BLaER1 treated with 17β-estradiol and CSF1 and Interleukin-3, amounts not matched to agents 10 nM and 100 nM (cell line): Measurements from ENCODE around the gene CMTM1.

ENCODE experiments used
- H3K27ac ChIP-seq, 11 experiments: shearing (Covaris generic); formaldehyde crosslinking; 2 replicates each; pipeline ENCODE4 v1.8.1; 2022
- H3K27me3 ChIP-seq, 11 experiments: shearing (Covaris generic); formaldehyde crosslinking; 2 replicates each; pipeline ENCODE4 v1.8.1; 2022
- H3K36me3 ChIP-seq, 11 experiments: shearing (Covaris generic); formaldehyde crosslinking; 2 replicates each; pipeline ENCODE4 v1.8.1; 2022
- H3K4me1 ChIP-seq, 10 experiments: shearing (Covaris generic); formaldehyde crosslinking; 2 replicates each; pipeline ENCODE4 v1.8.1; 2022
- H3K4me2 ChIP-seq, 11 experiments: shearing (Covaris generic); formaldehyde crosslinking; 2 replicates each; pipeline ENCODE4 v1.8.1; 2022
- H3K4me3 ChIP-seq, 10 experiments: shearing (Covaris generic); formaldehyde crosslinking; 2 replicates each; pipeline ENCODE4 v1.8.1; 2022
- H3K9ac ChIP-seq, 11 experiments: shearing (Covaris generic); formaldehyde crosslinking; 2 replicates each; pipeline ENCODE4 v1.8.1; 2022
- H3K9me3 ChIP-seq, 11 experiments: shearing (Covaris generic); formaldehyde crosslinking; replicated peaks in 1 of 11; 2 replicates each; pipeline ENCODE4 v1.8.1; 2022
- H4K20me1 ChIP-seq, 11 experiments: shearing (Covaris generic); formaldehyde crosslinking; 2 replicates each; pipeline ENCODE4 v1.8.1; 2022
- Cebpa-rat ChIP-seq, 11 experiments: shearing (Covaris generic); IDR thresholded peaks; 2 replicates each; pipeline ENCODE4 v1.8.1; 2022

The CMTM1 gene

DNA sequence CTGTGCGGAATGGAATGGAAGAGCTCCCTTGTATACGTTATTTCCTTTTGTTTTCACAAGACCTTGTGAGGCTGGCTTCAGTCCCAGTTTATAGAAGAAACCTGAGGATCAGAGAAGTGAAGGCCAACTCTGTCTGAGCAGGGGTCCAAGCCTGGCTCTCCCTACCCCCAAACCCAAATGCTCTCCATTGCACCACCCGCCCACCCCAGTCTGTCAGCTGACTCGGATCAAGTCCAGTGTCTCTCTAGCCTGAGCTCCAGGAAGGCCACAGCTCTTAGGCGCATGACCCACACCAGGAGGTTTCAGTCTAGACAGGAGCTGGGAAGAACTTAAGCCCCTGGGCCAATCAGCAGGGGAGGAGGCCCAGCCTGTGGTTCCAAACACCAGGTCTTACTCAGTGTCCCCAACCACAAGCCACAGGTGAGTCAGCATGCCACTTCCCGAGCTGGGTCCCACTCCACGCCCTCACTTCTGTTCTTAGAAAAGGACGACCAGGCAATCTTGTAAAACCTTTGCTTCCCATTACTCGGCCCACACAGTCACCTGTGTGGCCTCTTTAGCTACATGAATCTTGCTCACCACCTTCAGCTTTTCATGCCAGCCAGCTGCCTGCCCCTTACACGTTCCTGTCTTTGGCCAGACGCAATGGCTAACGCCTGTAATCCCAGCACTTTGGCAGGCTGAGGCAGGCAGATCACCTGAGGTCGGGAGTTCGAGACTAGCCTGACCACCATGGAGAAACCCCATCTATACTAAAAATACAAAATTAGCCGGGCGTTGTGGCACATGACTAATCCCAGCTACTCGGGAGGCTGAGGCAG lies 44.1 kb upstream of the CMTM1 start:
- Histone ChIP-seq H3K27me3 (no peaks in the 10 kb centered on the region), H3K36me3 (peaks cover 0 to 3% (median 0%) of the 10 kb centered on the region in 11 experiments; a peak in 3 of 22 replicates), H3K4me1 (peaks cover 99 to 100% (median 100%) of the 10 kb centered on the region in 10 experiments), H3K9ac (peak overlapping the region; percentile 74 to 94 (median 86); a peak in 21 of 22 replicates), H3K9me3 (no peaks in the 10 kb centered on the region), H4K20me1 (no peaks in the 10 kb centered on the region), H3K27ac (peak overlapping the region; percentile 86 to 100 (median 99)), H3K4me2 (peak overlapping the region; percentile 87 to 99 (median 97)), H3K4me3 (peak overlapping the region in 4 of 10 experiments; percentile 18 to 45 (median 30); a peak in 5 of 20 replicates)
- no peak for TF ChIP-seq Cebpa-rat (IDR thresholded peaks at IDR 0.05)

GRCh38 chr16:66522816-66523590 lies 43.2 kb upstream of the CMTM1 start:
- Histone ChIP-seq H3K4me1 (peaks cover 99 to 100% (median 99%) of the 10 kb centered on the region in 10 experiments), H3K27ac (peak overlapping the region; percentile 86 to 100 (median 99))

DNA sequence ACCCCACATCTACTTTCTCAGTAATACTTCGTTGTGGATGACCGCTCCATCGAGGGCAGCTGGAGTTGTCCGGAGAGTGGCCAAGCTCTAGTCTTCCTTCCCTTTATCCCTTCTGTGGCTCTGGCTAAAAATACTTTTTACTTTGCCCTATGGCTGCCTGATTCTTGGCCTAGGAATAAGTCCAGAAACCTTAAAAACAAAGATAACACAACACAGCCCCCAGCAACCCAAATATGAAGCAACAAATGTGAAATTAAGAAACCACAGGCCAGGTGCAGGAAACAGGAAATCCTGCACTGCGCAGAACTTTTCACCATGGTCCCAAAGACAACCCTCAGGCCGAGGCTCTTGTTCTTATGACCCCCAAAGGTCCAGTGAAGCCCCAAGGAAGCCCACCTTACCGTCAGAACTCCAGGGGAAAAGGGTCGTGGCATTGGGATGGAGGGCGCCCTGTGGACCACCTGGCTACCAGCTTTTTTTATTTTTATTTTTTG lies 42.3 kb upstream of the CMTM1 start:
- Histone ChIP-seq H3K27me3 (no peaks in the 10 kb centered on the region), H4K20me1 (no peaks in the 10 kb centered on the region), H3K4me1 (peaks cover 89 to 100% (median 99%) of the 10 kb centered on the region in 10 experiments), H3K4me2 (peak overlapping the region; percentile 87 to 99 (median 97)), H3K9ac (peak overlapping the region; percentile 74 to 94 (median 86); a peak in 21 of 22 replicates), H3K4me3 (peak overlapping the region in 3 of 10 experiments; percentile 6 to 13 (median 10); a peak in 3 of 20 replicates), H3K27ac (peak overlapping the region; percentile 86 to 100 (median 99)), H3K9me3 (no peaks in the 10 kb centered on the region), H3K36me3 (peaks cover 0 to 21% (median 10%) of the 10 kb centered on the region in 11 experiments; a peak in 15 of 22 replicates)
- peak; percentile 12 to 100 (median 98); a peak in 18 of 22 replicates for TF ChIP-seq Cebpa-rat (IDR thresholded peaks at IDR 0.05)

More at GRCh38 chr16:66522816-66523590, 43.2 kb upstream of the CMTM1 start:
- Histone ChIP-seq H4K20me1 (no peaks in the 10 kb centered on the region), H3K4me2 (peak overlapping the region; percentile 87 to 99 (median 97)), H3K4me3 (peak overlapping the region in 1 of 10 experiments; percentile 45; a peak in 1 of 20 replicates), H3K9ac (peak overlapping the region; percentile 74 to 94 (median 86); a peak in 20 of 22 replicates), H3K27me3 (no peaks in the 10 kb centered on the region), H3K36me3 (peaks cover 0 to 12% (median under 1%) of the 10 kb centered on the region in 11 experiments; a peak in 11 of 22 replicates), H3K9me3 (no peaks in the 10 kb centered on the region)
- no peak for TF ChIP-seq Cebpa-rat (IDR thresholded peaks at IDR 0.05)

DNA sequence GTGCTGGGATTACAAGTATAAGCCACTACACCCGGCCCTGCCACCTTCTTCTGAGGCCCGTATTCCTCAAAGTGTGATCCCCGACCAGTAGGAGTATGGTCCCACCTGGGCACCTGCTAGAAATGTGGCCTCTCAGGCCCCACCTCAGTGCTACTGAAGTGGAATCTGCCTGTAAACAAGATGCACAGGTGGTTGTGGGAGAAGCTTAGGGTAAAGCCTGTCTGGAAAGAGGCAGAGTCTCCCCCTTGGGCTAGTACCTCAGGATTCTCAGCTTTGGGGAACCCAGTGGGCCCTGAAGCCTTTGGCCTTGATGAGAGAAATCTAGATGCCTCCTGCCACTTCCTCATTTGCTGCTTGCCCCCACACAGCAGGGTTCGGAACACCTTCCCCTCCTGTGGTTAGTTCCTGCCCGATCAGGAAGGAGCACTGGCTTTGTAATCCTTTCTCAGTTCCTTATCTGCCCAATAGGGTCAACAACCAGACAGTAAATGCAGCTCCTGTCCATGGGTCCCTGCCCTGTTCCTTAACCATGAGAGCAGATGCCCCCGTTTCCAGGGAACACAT lies 41.6 kb upstream of the CMTM1 start:
- H3K36me3 ChIP-seq, result peaks cover 0 to 28% (median 16%) of the 10 kb centered on the region in 11 experiments; a peak in 17 of 22 replicates
- peak overlapping the region; percentile 86 to 100 (median 99) for H3K27ac ChIP-seq
- no peaks in the 10 kb centered on the region for H3K27me3 ChIP-seq
- H3K9me3 ChIP-seq, result no peaks in the 10 kb centered on the region
- TF ChIP-seq Cebpa-rat (IDR thresholded peaks at IDR 0.05), result 0 out of 22 replicates have a peak, but pooled peaks of 2 of the 11 experiments have one; percentile 18 to 22
- H3K9ac ChIP-seq, result peak overlapping the region; percentile 74 to 94 (median 86); a peak in 21 of 22 replicates
- H3K4me2 ChIP-seq, result peak overlapping the region; percentile 87 to 99 (median 97)
- peak overlapping the region in 2 of 10 experiments; percentile 23 to 32; a peak in 4 of 20 replicates for H3K4me3 ChIP-seq
- peaks cover 82 to 100% (median 99%) of the 10 kb centered on the region in 10 experiments for H3K4me1 ChIP-seq
- no peaks in the 10 kb centered on the region for H4K20me1 ChIP-seq

GRCh38 chr16:66525396-66526180 lies 40.7 kb upstream of the CMTM1 start:
- H3K27ac ChIP-seq, result peak overlapping the region; percentile 86 to 100 (median 99)
- peak overlapping the region; percentile 74 to 94 (median 86) for H3K9ac ChIP-seq
- H4K20me1 ChIP-seq, result no peaks in the 10 kb centered on the region
- no peaks in the 10 kb centered on the region for H3K27me3 ChIP-seq
- peaks cover 73 to 97% (median 94%) of the 10 kb centered on the region in 10 experiments for H3K4me1 ChIP-seq
- peaks cover 0 to 37% (median 17%) of the 10 kb centered on the region in 11 experiments; a peak in 18 of 22 replicates for H3K36me3 ChIP-seq
- TF ChIP-seq Cebpa-rat (IDR thresholded peaks at IDR 0.05), result no peak
- H3K4me3 ChIP-seq, result peak overlapping the region in 3 of 10 experiments; percentile 1 to 32 (median 23); a peak in 4 of 20 replicates
- no peaks in the 10 kb centered on the region for H3K9me3 ChIP-seq
- H3K4me2 ChIP-seq, result peak overlapping the region; percentile 87 to 99 (median 97)

DNA sequence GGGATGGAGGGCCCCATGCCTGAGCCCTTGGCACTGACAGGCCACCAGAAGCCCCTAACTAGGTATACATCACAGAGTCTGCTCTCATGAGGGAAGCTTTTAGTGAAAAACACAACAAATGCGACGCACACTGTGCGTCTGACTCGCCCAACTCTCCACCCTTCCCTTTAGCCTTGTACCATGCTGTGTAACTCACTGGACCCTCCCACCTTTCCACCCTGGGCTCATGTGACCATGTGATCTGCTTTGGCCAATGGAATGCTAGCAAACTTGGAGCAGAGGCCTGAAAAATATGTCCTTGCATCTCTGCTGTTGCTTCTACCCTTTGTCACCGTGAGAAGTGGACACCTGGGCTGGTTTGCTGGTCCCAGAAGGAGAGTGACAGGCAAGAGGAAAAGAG lies 37.9 kb upstream of the CMTM1 start:
- Histone ChIP-seq H3K27me3 (no peaks in the 10 kb centered on the region), H3K27ac (peak overlapping the region in 10 of 11 experiments; percentile 96 to 100 (median 99); a peak in 19 of 22 replicates), H3K9me3 (no peaks in the 10 kb centered on the region), H3K4me3 (no peak overlapping the region), H3K36me3 (peaks cover 0 to 64% (median 22%) of the 10 kb centered on the region in 11 experiments; a peak in 18 of 22 replicates), H3K4me1 (peaks cover 46 to 73% (median 67%) of the 10 kb centered on the region in 10 experiments), H4K20me1 (no peaks in the 10 kb centered on the region), H3K9ac (peak overlapping the region in 8 of 11 experiments; percentile 82 to 94 (median 88); a peak in 10 of 22 replicates), H3K4me2 (peak overlapping the region in 9 of 11 experiments; percentile 87 to 99 (median 97); a peak in 16 of 22 replicates)
- no peak for TF ChIP-seq Cebpa-rat (IDR thresholded peaks at IDR 0.05)

DNA sequence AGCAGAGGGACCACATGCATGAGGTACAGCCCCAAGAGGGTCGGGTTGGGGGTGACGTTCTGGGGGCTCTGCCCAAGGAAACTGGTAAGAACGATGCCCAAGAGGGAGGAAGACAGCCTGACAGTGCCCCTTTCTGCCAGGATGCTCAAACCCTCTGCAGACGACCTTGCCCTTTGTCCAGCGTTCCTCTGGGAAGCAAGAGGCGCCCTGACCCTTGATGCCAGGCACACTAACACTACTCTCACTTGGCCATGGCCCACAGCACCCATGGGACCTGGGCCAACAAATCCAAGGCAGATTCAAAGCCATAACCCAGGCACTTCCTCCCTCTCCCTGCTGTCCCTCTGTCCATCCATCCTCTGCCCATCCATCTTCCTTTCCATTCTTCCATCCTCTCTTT lies 36.8 kb upstream of the CMTM1 start:
- no peaks in the 10 kb centered on the region for H3K27me3 ChIP-seq
- H3K4me1 ChIP-seq, result peaks cover 34 to 62% (median 55%) of the 10 kb centered on the region in 10 experiments
- H3K4me2 ChIP-seq, result peak overlapping the region in 8 of 11 experiments; percentile 8 to 99 (median 92); a peak in 11 of 22 replicates
- peak overlapping the region in 8 of 11 experiments; percentile 50 to 100 (median 99); a peak in 13 of 22 replicates for H3K27ac ChIP-seq
- H3K9ac ChIP-seq, result peak overlapping the region in 2 of 11 experiments; percentile 4 to 93; a peak in 3 of 22 replicates
- H3K4me3 ChIP-seq, result no peak overlapping the region
- H3K36me3 ChIP-seq, result peaks cover 0 to 74% (median 22%) of the 10 kb centered on the region in 11 experiments; a peak in 18 of 22 replicates
- TF ChIP-seq Cebpa-rat (IDR thresholded peaks at IDR 0.05), result no peak
- H4K20me1 ChIP-seq, result no peaks in the 10 kb centered on the region
- H3K9me3 ChIP-seq, result no peaks in the 10 kb centered on the region
